Sciatic nerve (tissue), 2 donors: ENCODE data around the gene TXNL4A. TPM values are rescaled to one million over a fixed set of nuclear protein-coding genes. Genes with fewer than 3 reads are reported as not detected.
"Not testable (repeated sequence)": the region's sequence is repeated elsewhere in the genome, so short reads cannot be mapped to it uniquely, and the experiment has no call there.

Experiments
- ATAC-seq: fragments of 200-7000 bp; cut with Tn5 transposase; one replicate; pipeline ENCODE4 v1.9.1; 2020; ENCODE audit warnings: mild to moderate bottlenecking, moderate library complexity
- DNase-seq: peaks from one replicate; pipeline ENCODE4 v3.0.0-alpha.2; 2020; ENCODE audit warnings: low spot score
- intact Hi-C: fragments of 100-400 bp; cut with DNase I; formaldehyde crosslinking; loops from one replicate; pipeline ENCODE4 v1.14.2; 2022
- total RNA-seq: library from RNA; stranded (reverse); fragmentation: NEBNext Ultra II Directional; extraction: Animal tissue kit (Norgen Biotek cat#: 25700); gene quantifications from one replicate; pipeline ENCODE4 v1.2.1, GENCODE V29; 2021
- donor health status: DM: no; HTN: no; CAD: no.
- donor health status: DM: no; HTN: no; CAD: no.

The TXNL4A gene
- total RNA-seq, 1 donor from 2014 or later: 71.7 TPM

- ATAC-seq (no peak), DNase-seq (peak; percentile 8)
- intact Hi-C loops: no loop called here
These were observed 17.0 kb downstream of the TXNL4A start for GRCh38 chr18:79971211-79971952.

DNA sequence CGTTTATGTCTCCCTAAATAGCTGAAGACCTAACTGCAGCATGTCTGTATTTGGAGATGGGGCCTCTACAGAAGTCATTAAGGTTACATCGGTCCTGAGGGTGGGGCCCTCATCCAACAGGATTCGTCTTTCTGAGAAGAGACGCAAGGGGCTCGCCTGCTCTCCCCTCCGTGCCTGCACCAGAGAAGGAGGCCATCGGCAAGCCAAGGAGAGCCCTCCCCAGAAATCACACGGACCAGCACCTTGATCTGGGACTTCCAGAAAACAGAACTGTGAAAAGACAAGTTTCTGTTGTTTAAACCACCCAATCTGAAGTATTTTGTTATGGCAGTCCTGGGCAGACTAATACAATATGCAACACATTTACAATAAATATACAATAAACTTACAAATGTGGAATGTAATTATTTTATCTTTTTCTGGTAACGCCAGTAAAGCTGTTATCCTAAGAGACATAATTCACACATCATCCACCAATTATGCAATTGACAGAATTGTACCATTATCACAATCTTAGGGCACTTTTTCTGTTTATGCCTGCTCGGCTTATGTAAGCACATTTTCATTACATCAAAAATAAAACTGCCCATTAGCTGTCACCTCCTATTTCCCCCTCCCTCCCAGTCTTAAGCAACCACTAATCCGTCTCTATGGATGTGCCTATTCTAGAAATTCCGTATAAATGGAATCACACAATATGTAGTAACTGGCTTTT, 17.8 kb downstream of the TXNL4A start:
- DNase-seq (peak; percentile 22), ATAC-seq (no peak)
- intact Hi-C loops: no loop called here

GRCh38 chr18:79965119-79965902, 23.1 kb downstream of the TXNL4A start:
- ATAC-seq: peak; percentile 43
- intact Hi-C loops: no loop called here
- peak; percentile 66 for DNase-seq

GRCh38 chr18:79964330-79965118, 23.8 kb downstream of the TXNL4A start, which contains the start of gene HSBP1L1:
HSBP1L1 (plus strand) TSS chr18:79964643; CDS start chr18:79964736, 93 bp downstream.
- intact Hi-C loops: no loop called here
- peak; percentile 78 for DNase-seq
- peak; percentile 45 for ATAC-seq

GRCh38 chr18:79963658-79964329, 24.6 kb downstream of the TXNL4A start:
- DNase-seq: peak; percentile 53
- intact Hi-C loops: no loop called here
- ATAC-seq: no peak

DNA sequence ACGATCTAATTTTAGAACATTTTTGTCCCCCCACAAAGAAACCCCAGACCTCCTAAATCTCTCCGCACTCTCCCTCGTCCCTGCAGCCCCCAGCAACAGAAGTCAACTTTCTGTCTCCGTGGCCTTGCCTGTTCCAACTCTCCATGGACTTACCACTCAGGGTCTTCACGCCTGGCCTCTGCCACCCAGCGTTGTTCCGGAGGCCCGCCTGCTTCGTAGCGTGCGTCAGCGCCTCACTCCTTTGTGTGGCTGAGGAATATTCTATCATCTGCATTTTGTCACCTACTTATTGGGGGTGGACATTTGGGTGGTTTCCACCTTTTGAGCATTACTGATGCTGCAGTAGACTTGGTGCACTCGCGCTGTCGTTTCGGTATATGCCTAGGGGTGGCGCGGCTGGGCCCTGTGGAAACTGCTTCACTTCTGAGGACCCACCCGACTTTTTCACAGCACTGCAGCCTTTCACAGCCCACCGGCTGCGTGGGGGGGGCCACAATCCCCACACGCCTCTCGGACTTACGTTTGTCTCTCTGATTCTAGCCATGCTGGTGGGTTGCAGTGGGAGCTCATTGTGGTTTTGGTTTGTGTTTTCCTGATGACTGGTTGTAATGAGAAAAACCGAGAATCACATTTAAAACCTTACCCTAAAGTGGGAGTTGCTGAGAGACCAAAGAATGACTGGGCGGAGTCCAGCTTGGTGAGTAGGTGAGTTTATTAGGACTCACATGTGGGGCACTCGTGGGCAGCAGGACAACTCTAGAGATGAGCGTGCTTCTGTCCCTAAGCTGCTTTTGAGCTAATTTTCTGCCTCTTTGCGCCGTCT, 25.3 kb downstream of the TXNL4A start:
- intact Hi-C loops: no loop called here
- DNase-seq (peak; percentile 32), ATAC-seq (no peak)

DNA sequence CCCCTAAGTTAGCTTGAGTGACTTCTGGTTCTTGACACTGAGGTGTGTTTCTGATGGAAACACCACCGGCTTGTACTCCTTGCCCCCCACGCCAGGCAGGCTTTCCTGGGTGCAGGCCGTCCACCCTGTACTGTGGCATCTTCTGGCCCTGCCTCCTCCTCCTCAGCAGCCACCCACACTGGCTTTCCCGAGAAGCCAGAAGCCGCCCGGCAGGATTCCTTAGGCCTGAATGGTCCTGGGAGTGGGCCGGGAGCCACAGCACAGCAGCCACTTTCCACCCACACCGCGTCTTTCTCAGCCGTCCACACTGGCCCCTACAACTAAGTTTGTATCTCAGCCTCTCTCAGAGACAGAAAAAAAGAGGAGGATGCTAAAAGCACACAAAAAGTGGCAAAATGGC, 26.1 kb downstream of the TXNL4A start:
- ATAC-seq: peak; percentile 25
- no peak for DNase-seq
- intact Hi-C loops: no loop called here

DNA sequence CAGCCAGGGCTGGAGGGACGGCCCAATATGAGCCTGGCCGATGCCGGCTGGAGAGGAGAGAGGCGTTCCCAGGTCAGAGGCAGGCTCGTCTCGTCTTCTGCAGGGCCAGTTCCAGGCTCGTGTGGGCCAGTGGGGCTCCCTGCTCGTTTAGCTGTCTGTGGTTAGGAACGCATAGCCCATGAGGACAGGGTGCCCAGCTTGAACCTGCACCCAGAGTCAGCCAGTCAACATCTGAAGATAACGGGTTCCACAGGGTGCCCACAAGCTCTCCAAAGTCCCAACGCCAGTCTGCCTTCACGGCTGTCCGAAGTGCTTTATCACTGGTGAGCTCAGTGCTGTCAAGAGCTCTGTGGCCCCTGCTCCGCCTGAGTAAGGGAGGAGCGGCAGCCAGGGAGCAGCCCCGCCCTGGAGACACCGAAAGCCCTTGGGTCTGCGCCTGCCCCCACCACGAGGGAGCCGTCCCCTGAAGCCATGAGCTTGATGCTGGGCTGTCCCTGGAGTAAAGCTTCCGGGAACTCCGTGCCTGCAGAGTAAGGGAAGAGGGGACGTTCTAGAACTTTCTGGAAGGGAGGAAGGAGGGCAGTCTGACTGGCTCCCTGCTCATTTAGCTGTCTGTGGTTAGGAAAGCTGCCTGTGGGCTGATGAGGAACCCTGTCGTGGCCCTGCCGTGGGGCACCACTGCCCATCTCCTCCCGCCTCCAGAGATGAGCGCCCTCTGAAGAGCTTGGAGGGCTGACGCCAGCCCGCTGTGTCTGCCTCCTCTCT, 26.7 kb downstream of the TXNL4A start:
- DNase-seq (no peak), ATAC-seq (peak; percentile 20)

GRCh38 chr18:79960921-79961526, 27.3 kb downstream of the TXNL4A start:
- ATAC-seq (no peak), DNase-seq (no peak)
- intact Hi-C loops: no loop called here

More for the DNA sequence above, 26.7 kb downstream of the TXNL4A start:
- intact Hi-C loops: no loop called here

DNA sequence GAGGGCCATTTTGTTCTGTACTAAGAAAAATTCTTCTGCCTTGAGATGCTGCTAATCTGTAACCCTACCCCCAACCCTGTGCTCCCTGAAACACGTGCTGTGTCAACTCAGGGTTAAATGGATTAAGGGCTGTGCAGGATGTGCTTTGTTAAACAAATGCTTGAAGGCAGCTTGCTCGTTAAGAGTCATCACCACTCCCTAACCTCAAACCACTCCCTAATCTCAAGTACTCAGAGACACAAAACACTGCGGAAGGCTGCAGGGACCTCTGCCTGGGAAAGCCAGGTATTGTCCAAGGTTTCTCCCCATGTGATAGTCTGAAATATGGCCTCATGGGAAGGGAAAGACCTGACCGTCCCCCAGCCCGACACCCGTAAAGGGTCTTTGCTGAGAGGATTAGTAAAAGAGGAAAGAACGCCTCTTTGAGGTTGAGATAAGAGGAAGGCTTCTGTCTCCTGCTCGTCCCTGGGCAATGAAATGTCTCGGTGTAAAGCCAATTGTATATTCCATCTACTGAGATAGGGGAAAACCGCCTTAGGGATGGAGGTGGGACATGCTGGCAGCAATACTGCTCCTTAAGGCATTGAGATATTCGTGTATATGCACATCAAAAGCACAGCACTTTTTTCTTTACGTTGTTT, 28.1 kb downstream of the TXNL4A start:
- DNase-seq, intact Hi-C loops, ATAC-seq: not testable (repeated sequence)

GRCh38 chr18:79958981-79959380, 29.4 kb downstream of the TXNL4A start:
- intact Hi-C loops: no loop called here
- ATAC-seq (no peak), DNase-seq (no peak)

DNA sequence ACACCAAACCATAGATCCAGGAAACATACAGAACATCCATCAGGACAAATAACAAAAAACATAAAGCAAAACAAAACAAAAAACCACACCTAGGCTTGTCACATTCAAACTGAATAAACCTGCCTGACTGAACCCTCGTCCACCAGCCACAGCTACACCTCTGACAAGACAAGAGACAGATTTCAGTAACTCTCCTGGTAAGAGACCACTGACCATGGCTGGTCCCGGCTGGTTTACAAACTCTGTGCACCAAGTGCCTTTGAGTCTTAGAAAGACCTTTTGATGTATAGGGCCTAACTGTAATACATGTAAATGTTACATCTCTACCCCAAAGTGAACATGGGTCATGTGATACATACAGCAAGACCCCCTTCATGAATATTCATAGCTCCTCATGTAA, 32.1 kb downstream of the TXNL4A start:
- ATAC-seq: no peak
- DNase-seq: peak; percentile 33
- intact Hi-C loops: no loop called here

- intact Hi-C loops: no loop called here
- ATAC-seq (no peak), DNase-seq (peak; percentile 47)
These were observed 32.9 kb downstream of the TXNL4A start for GRCh38 chr18:79955302-79956075.

DNA sequence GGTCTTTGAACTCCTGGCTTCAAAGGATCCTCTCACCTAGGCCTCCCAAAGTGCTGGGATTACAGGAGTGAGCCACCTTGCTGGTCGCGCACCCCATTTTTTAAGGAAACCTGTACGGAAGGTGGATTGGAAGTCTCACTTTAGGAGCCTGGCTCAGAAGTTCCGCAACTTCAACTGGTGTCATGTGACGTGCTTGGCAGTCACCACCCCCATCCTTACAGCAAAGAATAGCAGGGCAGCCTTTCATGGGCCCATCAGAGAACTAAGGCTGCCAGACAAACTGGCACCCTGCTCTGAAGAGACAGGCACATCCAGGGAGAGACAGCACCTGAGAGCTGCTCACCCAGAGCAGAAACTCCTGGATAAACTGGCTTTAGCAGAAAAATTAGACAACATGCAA, 33.6 kb downstream of the TXNL4A start:
- no peak for ATAC-seq
- intact Hi-C loops: no loop called here

GRCh38 chr18:79953971-79954651, 34.3 kb downstream of the TXNL4A start:
- DNase-seq (peak; percentile 22), ATAC-seq (no peak)
- intact Hi-C loops: no loop called here

More for the DNA sequence above, 33.6 kb downstream of the TXNL4A start:
- DNase-seq: peak; percentile 51
